GM21619 (cell line): ENCODE measurements around the gene CER1.
A peak's percentile ranks its signal among the peaks of the same experiment; 100 is the strongest.

Source experiments
- ATAC-seq: cut with Tn5 transposase; IDR thresholded peaks from one replicate; pipeline ENCODE4 v1.9.1; 2021; ENCODE audit not compliant: unreplicated experiment

CER1 gene, protein sequence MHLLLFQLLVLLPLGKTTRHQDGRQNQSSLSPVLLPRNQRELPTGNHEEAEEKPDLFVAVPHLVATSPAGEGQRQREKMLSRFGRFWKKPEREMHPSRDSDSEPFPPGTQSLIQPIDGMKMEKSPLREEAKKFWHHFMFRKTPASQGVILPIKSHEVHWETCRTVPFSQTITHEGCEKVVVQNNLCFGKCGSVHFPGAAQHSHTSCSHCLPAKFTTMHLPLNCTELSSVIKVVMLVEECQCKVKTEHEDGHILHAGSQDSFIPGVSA

GRCh38 chr9:14722391-14723035, at the start of gene CER1:
TSS of gene CER1 (minus strand) at chr9:14722733. CDS start at chr9:14722672, 61 bp downstream.
- no peak for ATAC-seq

DNA sequence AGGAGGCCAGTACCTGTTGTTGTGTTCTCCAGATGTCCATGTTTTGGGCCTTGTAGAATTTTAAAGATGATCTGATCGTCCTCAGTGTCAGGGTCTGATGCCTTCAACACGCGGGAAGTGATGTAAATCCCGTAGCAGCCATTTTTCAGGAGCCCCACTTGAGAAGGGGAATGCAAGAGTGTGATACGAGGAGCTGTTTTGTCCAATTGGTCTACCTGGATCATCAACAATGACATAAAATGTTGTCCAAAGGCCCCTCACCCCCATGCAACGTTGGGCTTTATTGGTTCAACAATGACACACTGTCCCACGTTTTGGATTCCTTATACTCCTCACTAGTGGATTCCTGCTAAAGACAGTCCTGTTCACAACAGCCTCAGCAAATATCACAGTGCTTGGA, 48.1 kb upstream of the CER1 start:
- ATAC-seq = no peak

DNA sequence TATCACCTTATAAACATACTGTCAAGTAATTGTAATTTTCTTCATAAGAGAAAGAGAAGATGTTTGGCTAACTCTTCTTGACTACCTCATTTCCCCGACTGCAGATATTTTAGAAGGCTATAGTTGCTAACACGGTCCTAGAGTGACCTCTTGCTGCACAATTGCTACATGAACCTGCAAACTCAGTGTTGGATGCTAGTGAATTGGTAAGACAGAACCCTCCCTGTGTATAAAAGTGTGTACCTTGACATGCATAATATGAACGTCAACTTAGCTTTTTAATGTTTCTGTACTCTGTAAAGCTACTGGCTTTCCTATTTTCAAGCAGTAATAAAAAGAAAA, 46.7 kb upstream of the CER1 start:
- ATAC-seq = peak; percentile 57

DNA sequence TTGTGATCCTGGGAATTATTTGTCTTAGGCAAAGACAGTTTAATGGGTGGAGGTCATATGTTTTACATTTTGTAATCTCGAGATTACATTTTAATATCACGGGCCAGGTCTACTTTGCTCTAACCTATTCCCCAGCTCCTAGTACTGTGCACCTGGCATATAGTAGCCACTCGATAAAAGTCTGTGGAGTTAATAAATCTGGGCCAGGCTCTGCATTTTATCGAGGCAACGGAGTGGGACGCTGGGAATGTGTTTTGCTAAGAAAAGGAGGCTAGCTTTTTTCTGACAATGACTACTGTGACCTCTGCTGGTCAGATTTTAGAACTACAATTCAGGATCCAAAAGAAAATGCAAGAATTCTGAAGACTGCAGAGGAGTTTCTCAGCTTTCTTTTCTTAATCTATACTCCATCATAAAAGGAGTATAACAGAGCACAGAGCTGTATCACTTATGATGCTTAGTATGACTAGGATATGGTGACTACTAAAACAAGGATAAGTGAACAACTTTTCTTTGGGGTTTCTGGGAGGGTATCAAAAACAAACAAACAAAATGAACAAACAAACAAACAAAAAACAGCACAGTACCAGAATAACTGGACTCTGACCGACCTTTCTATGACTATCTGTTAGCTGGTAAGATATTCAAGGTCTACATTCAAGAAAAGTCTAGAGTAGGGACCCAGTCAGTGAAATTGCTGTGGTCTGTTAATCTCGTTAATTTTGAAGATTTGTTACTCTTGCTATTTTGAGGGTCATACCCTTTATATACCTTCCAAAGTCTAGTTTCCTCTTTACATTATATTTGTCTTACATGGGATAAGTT, 46.1 kb upstream of the CER1 start:
- ATAC-seq = no peak

DNA sequence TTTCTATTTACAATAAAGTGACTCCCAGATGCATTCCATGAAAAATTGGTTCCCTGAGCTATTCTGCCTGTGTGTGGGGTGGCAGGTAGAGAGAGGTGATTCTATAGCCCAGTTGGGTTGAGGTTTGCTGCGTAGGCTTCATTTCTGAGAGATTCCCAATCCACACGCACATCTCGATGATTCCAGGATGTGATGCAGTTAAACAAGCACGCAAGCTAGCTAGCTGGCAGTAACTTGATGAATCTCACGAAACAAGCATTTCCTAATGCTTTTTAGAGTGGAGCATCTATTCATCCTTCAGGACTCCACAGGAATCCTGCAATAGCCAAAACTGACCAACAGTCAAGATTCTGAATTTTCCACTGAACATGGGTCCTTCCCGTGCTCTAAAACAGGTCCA, 43.8 kb upstream of the CER1 start:
- ATAC-seq = no peak

DNA sequence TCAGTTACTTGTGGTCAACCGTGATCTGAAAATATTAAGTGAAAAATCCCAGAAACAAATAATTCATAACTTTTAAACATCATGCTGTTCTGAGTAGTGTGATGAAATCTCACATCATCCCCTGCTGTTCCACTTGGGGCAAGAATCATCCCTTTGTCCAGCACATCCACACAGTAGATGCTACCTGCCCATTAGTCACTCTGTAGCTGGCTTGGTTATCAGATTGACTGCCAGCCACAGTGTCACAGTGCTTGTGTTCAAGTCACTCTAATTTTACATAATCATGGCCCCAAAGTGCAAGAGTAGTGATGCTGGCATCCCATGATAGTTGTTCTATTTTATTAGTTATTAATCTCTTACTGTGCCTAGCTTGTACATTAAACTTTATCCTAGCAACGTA, 39.1 kb upstream of the CER1 start:
- ATAC-seq = no peak

DNA sequence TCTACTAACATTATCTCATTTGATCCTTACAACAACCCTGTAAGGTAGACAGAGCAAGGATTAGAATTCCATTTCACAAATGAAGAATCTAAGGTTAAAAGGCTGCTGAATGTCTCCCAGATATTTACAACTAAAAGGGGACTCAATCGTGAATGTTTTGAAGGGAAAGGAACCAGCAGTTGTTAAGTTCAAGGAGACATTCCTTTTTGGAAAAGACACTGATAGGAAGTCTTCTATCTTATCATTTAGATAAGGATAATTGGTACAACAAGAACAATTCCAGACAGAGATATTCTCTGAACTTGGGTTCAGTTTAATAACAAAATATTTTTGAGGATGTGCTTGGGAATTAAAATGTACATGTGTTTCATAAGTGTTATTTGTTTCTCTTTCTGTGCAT, 37.5 kb upstream of the CER1 start:
- ATAC-seq = no peak

- no peak for ATAC-seq
These were observed 33.8 kb upstream of the CER1 start for GRCh38 chr9:14756291-14756690.

DNA sequence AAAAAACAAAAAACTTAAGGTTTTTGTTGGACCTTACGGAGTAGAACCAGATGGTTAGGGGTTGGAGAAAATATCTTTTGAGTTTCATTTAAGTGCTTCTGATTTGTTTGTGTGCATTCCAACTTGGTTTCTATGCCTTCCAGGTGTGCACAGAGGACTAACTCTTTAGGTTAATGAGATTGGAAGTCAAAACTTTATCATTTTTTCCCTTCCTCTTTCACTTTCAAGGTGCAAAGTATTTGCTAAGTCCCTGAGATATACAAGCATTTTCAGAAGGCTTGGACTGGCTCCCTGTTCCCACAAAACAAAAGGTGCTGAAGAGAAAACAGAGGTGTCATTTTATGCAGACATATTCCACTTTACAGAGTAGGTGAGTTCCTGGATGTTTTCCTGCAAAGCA, 30.3 kb upstream of the CER1 start:
- ATAC-seq = no peak

- ATAC-seq = no peak
These were observed 29.7 kb upstream of the CER1 start for GRCh38 chr9:14752271-14752670.

DNA sequence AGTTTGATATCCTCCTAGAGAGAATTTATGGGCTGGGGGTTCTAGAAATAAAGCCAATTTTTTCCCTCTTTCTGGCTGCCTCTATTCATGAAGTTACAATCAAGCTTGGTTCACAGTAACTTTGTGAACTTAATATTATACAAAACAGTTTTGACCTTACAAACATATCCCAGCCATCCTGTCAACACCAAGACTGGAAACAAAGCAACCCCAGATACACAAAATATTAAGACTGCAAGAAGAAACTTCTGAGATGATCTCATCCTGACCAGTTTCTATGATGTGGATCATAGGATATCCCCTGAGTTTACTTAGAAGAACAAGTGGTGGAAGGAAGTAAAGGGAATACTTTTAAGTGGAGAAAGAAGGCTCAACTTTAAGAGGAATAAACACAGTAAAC, 28.3 kb upstream of the CER1 start:
- no peak for ATAC-seq

- no peak for ATAC-seq
These were observed 27.2 kb upstream of the CER1 start for GRCh38 chr9:14749741-14750211.

- no peak for ATAC-seq
These were observed 25.8 kb upstream of the CER1 start for GRCh38 chr9:14748373-14748772.

DNA sequence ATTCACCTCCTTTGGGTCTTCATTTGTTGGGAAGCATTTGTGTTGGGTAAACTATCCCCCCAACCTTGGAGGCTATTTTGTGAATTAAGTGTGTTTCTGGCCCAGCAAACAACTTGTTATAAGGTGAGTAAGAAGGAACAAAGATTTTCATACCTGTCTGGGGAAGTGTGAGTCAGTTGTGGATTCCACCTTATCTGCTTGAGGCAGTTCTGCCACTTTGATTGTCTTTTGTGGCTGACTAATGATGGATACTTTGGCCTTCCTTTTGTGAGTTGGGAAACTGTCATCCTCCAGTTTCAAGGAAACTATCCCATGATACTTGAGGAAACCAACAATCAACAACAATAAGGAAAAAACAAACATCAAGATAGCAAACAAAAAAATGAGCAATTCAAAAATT, 24.6 kb upstream of the CER1 start:
- no peak for ATAC-seq

DNA sequence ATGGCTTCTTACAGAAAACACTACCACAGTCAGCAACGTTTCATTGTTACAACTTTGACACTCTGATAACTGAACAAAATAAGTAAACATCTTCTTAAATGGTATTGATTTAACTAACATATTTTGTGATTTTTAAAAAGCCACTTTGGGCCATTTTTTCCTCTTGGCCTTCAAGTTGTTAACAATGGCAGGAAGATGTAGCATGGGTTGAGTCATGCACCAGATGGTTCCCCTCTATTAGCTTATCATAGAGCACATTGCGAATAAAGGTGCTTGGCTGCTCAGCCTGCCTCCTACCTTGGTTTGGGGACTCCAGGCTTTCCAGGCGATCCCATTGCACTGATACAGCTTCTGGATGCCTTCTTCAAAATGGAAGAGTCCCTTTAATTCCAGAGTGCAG, 24.1 kb upstream of the CER1 start:
- no peak for ATAC-seq

- ATAC-seq = no peak
These were observed 22.2 kb upstream of the CER1 start for GRCh38 chr9:14744768-14745167.

DNA sequence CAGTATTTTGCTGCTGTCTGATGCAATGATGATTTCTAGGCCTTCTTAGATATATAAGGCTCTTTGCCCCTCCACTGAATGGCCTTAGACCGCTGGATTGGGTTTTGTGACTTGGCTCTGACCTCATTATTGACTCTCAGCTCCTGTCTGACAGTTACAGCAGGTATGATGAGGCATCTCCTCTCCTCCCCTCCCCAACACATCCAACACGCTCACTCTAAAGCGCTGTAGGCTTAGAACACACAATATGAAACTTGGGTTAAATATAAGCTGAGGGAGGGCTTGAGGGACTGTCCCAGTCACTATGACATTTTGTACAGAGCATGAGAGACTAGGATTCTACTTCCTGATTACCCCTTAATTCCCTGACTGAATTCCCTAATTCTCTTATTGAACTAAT, 18.8 kb upstream of the CER1 start:
- ATAC-seq = peak; percentile 98

GRCh38 chr9:14733133-14733532, 10.6 kb upstream of the CER1 start:
- ATAC-seq = no peak

- no peak for ATAC-seq
These were observed 8.9 kb upstream of the CER1 start for GRCh38 chr9:14731294-14731981.

DNA sequence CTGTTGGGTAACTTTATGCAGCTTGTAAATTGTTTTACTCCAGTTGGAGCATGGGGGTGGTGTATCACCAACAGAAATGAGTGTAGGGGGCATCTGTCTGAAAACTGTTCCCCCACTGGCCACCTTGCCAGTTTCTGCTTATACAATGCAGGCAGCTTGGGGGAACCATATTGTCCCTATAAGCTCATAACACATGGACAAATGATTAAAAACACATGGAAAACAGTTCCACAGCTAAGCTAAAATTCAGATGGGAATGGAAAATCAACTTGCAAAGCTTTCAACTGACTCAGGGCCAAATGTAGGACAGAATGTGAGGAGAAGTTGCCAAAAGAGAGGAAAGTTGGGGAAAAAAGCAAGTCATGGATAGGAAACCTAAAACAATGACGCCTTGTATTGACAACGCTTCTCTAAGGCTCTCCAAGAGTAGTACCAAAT, 7.9 kb upstream of the CER1 start:
- no peak for ATAC-seq

DNA sequence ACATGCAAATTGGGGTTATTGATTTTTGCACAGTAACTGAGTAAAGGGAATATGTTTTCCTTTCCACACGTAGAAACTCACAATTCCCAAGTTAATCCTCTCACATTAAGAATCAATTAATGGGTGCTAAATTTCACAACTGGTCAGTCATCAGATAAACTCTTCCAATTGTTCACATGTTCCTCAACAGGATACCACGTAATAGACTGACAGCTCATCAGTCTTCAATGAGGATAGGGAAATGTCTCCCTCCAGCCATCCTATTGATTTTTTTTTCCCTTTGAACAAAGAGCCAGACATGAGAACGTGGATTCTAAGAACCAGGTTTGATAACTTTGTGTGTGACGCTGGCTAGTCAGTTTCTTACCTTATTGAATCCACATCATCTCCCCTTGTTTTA, 768 bp upstream of the CER1 start:
- ATAC-seq = no peak
